ENCODE measurements around the gene KCNQ1.

The KCNQ1 gene

DNA sequence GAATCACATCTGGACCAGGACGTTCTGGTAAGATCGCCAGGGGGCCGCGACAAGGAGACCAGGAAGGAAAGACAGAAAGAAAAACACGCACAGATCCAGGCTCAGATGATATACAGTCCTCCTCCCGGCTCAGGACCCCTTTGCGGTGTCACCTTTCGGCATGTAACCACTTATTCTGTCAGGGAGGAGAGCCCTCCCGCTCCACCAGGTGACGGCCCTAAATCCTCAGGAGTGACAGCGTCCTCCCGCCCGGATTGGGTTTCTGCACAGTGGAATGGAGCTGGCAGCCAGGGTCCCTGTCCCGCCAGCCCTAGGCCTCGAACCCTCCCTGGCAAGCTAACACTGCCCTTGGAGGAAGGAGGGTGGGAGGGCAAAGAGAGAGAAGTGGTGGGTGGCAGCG is 279.3 kb downstream of the KCNQ1 start:
- no peak for DNase-seq

DNA sequence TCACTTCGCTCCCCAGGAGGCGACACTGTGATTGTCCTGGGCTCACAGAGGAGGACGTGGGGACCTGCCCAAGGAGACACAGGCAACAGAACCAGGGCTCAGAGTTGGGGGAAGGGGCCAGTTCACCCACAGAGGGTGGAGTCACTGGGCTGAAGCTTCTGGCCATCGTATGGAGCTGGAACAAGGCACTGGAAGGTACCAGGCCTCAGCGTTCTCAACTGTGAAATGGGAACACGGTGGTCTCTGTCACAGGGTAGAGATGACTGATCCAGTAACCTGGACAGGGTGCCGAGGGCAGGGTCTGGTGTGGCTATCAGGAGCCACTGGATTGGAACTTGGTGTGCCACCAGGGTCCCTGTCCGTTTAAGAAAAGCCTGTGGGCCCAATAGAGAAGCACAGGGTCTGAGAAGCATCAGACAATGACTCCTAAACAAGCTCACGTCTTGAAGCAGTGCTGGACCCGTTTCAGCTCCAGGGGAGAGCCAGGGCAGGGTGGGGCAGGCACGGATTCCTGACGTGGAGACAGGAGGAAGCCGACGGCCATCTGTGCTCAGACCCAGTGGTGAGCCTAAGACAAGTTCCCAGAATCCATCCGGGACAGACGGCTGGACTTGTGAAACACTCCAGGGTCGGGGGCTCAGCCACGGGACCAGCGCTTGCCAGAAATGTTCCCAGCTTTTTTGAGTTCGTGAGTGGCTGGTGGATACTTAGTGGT is 280.0 kb downstream of the KCNQ1 start:
- no peak for DNase-seq

DNA sequence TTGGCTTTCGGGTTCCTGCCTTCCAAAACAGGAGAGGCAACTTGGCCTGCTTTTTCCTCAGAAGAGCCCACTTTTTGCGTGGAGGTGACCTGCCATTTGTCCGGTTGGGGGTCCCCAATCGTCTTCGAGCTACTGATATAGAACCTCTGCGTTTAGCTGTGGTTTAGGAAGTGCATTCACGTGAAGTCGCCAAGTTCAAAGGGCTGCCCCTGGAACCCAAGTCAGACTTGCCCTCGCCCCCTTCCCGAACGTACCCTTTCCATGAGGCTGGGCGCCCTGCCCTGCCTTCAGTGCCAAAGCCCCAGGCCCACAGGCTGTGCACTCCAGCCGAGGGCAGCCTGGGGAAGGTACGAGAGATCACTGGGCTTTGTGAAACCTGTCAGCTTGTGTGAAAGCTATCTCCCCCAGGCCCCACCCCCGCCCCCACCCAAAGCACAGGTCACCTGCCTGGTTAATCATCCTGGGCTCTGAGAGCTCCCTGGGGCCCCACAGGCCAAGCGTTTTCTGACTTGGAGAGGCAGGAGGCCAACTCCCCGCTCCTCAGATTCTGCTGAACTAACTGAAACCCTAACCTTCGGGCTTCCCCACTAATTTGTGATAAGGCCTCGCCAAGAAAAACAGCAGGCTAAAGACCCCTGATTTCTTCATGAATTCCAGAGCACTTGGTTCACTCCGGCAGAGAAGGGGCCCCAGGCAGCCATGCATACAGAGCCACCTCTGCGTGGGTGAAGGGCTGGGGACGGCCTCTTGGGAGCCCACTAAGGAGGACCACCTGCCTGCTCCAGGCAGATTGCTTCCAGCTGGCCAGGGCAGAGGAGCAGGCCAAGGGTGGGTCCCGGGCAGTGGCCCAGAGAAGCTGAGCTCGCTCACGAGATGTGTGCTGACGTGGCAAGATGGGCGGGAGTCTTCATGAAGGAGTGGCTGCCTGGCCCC is 280.8 kb downstream of the KCNQ1 start:
- DNase-seq: no peak

DNA sequence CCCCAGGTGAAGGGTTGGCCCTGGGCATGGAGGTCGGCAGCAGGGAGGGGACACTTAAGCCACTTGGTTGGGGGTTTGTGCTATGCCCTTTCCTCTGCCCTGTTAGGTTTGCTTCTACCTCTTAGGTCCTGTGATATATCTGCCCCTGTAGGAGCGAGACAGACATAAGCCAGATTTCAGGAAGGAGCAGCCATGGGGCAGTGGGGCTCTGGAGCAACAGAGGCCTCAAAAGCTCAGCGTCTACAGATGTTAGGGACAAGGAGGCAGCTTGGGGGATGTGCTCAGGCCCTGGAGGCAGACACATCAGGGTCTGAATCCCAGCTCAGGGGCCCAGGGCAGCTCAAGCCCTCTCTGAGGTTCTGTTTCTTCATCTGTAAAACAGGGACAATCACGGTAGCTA is 282.2 kb downstream of the KCNQ1 start:
- DNase-seq: no peak

DNA sequence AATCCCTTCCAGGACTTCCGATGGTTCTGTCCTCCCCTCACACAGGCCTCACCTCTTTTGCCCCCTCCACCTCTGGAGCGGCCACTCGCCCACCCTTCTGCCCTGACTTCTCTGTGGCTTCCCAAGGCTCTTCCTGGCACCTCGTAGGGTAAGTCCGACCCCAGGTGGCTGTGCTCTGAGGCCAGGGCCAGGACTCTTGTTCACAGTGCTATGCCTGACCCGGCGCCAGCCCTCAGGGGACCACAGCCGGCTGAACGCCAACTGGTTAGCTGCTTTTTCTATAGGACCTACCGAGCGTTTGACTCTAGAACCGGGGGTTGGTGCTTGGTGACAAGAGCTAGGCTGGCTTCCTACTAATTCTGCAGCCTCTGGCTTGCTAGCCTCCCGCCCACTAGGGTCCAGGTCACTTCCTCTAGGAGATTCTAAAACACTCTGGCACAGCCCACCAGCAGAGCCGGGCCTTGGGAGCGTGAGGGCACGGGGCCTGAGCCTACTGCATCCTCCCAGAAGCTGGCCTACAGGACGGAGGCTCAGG is 283.4 kb downstream of the KCNQ1 start:
- DNase-seq: no peak

DNA sequence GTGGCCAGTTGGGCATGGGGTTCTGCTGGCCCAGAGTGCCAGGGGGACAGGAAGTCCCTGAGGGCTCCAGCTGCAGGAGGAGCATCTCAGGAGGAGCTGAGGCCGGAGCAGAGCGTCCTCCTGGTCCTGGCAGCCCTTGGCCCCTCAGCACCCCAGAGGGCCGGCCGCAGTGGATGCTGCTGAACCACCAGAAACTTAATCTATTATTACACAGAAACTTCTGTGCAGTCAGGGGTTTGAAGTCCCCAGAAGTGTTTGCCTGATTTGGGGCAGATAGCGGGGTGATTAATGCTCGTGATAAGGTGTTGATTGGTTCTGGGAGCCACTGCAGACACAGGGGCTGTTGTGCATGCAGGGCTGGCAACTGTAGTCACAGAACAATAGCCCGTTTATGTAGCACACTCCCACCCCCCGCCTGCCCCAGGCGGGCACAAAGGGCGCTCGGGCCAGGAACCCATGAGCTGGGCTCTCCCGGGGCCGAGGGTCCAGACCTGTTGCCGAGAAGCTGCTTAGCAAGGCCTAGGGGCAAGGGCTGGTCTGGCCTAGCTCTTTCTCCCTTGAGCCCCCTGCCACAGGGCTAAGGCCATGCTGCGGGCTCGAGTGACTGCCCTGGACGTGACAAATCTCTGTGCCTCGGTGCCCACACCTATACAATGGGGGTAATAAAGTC is 284.0 kb downstream of the KCNQ1 start:
- DNase-seq: no peak

DNA sequence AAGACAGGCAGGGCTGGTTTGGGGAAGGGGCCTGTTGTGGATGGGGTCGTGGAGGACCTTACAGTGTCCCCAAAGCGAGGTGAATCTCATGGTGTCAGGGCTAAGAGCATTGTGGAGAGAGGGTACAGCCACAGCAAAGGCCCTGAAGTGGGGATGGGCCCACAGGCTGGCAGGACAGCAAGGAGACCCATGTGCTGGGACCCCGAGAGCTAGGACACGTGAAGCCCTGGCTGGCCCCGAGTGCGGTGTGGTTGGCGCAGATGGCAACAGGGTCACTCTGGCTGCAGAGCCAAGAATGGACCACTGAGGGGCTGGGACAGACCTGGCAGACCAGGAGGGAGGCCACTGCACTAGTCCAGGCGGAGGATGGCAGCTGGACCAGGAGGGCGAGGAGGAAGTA is 285.0 kb downstream of the KCNQ1 start:
- no peak for DNase-seq

DNA sequence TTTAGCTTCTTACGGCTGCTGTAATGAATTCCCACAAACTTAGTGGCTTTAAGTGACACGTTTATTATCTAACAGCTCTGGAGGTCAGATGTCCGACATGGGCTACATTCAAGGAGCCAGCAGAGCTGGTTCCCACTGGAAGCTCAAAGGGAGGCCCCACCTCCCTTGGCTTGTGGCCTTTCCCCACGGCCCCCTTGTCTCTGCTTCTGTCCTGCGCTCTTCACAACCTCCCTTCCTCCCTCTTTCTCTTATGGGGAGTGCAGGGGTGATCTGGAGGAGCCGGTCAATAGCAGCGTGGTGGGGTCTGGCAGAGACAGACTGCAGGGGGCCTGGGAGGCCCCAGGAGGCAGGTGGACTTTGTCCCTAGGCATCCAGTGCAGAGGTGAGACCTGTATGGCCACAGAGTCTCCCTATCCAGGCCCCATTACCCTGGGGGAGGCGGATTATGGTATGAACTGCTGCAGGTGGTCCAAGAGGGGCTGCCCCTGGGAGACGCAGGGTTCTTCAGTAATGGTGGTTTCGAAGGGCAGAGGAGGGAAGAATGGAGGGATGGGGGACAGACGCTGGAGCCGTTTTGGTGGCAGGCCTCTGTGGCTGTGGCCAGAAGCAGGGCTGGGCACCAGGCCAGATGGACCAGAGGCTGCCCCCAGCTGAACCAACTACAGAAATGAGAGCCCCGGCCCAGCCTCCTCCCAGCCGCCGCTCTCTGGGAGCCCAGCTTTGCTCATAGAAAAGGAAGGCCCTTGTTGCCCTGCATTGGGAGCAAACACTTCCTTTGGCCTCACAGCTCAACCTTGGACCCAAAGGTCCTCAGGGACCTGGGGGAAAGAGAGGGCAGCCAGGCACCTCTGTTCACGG is 285.7 kb downstream of the KCNQ1 start:
- DNase-seq: no peak

DNA sequence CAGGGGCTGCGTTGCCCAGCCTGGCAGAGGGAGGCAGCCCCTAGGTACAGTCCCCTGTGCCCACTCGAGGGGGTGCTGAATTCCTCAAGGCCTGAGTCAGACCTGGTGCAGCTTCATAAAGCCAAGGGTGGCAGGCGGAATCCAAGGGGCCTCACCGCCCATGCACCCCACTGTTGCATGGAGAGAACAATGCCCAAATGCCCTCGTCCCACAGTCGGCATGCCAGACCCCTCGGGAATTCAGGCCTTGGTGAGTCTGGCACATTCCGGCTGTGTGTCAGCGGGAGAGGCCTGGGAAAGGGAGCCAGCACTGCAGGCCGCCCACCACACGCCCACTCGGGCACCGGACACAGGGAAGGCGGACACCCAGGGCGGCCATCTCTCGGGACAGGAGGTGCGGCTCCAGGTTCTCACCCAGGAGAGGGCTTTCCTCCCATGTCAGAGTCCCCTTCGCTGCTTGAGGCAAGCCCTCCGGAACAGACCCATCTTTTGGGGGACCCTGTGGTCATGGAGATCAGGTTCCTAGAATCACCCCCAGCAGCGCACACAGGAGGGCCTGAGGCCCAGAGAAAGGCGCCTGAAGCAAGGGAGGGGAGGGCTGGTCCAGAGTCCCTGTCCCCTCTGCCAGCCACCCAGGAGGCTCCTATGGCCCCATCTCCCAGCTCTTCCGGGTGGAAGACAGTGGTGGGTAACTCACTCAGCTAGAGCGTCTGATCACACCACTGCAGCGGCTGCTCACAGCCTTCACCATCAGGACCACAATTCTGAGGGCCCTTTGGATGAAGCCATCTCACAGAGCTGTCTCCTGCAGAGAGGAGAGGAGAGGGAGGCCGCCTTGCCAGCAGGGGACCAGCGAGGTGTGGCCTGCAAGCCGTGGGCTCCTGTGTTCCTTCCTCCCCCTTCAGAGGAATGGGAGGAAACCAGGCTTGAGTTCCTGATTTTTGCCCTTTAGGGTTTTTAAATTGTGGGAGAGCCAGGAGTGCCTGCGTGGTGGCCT is 286.6 kb downstream of the KCNQ1 start:
- DNase-seq: no peak

DNA sequence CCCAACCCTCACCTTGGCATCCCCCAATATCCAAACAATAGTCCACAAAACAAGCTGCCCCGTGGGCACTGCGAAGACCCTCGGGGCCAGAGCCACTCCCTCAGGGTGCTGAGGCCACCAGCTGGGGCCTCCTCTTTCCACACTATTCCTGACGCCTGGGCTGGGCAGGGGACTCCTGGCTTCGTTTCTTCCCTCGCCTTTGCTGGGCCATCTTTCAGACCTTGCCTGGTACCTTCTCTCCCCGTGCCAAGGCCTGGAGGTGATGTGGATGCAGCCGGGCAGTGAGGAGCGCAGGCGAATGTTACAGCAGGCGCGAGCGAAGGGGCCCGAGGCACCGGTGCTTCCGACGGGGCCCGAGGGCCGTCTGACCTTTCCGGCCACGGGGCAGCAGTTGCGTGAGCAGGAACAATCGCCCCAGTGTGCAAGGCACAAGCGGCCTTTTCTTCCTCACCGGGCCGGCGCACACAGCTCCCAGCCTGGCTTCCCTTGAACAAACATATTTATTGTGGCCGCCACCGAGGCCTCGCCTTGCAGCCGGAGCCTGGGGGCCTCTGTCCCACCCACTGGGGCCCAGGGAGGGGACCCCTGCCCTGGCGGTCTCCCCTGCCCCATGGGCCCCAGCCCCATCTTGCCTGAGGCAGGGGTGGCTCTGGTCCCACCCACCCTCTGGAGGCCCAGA is 287.6 kb downstream of the KCNQ1 start:
- DNase-seq: no peak

DNA sequence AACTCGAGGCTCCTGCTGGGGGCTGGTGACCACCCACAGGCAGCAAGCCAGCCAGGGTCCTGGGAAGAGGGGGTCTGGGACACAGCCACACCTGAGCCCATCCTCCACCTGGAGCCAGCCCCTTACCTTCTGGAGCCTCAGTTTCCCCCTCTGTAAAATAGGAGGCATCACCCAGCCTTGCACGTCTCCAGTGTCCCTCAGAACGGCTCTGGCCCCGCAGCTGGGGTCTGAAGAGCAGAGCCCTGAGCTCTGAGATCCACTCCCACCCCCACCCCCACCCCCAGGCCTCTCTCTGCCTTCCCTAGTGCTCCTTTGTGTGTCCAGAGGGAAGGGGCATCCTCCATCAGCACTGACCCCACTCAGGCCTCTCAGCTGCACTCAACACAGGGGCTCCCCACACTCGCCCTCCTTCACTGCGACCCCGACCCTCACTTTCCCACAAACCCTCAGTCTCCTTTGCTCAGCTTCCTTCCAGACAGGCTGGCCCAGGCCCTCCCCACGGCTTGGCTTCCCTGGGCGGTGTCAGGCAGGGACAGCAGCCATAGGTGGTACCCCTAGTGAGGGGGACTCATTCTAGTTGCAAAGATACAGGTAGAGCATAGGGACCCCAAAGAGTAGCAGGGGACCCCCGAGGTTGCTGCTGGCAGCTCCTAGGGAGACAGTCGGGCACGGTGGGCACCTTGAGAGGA is 288.3 kb downstream of the KCNQ1 start:
- DNase-seq: no peak

DNA sequence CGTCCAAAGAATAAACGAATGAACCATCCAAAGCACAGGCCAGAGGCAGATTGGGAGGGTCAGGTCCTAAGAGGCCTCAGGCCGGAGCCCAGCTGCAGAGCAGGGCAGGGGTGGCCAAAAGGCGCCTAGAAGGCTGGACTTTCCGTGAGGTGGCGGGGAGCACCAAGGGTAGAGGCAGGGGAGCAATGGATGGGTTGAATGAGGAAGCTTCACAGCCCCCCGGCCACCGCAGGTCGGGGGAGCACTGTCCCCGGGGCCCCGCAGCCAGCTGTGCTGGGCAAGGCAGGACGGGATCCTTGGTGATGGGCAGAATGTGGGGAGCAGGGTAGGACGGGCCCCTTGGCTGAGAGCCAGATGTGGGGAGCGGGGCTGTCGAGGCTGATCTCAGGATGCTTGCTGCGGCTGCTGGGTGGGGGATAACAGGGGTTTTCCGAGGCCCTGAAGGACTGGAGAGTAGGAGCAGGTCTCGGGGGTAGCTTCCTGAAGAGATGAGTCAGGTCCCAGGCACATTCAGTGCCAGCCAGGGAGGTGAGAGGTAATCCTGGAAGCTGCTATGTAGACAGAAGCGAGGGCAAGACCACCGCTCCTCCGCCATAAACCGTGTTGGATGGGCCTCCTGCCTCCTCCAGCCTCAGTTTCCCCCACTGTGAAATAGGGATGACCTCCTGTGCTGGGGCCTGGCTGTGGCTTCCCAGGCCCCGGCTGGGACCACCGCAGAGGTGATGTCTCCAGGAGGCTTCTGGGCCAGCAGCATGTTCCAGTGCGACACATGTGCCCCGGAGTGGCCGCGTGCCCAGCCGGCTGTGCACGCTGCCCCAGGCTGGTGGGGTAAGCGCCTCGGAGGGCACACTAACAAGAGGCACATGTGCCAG is 289.6 kb downstream of the KCNQ1 start:
- DNase-seq: no peak

DNA sequence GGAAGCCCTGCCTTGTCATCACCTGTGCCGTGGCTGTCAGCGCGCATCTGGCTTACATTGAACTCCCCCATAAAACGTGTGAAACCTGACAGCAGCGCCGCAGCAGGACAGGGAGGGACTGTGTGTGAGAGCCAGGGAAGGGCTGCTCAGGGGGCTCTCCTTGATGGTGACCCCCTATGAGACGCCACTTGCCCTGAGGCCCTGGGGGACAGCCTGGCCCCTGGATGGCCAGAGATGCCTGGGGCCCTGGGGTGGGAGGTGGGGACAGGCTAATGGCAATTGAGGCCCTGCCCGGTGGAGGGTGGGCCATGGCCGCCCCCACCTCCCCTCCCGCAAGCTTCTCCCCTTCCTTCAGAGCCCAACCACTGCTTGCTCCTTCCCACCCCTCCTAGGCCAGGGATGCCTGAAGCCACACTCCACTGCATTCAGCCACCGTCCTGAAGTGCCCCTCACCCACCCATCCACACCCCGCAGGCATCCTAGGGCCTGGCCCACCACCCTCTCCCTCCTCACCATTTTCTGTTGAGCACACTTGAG is 290.3 kb downstream of the KCNQ1 start:
- no peak for DNase-seq

DNA sequence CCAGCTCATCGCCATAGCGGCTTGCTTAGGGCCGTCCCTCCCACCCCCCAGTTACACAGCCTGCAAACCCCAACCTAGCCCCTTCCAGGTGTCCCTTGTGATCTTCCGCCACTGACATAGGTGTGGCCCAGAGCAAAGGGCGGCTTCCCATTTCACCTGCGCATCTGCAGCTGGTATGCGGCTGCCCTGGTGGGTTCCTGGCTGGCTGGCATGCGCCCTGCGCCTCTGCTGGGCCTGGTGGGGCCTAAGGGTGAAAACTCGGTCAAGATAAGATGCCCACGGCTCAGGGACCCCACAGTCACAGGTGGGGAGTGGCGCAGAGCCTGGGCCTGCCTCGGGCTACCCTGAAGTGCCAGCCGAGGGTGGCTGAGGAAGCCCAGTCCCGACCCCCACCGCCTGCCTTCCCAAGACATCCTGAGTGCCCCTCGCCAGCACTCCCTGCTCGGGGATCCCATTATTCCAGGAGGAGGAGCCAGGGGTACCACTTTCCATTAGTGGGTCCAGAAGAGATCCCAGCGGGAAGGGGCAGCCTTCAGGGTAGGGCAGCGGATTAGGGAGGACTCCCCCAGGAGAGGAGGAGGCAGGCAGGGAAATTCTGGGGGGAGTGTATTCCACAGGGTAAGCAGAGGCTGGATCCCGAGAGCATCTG is 291.9 kb downstream of the KCNQ1 start:
- no peak for DNase-seq

DNA sequence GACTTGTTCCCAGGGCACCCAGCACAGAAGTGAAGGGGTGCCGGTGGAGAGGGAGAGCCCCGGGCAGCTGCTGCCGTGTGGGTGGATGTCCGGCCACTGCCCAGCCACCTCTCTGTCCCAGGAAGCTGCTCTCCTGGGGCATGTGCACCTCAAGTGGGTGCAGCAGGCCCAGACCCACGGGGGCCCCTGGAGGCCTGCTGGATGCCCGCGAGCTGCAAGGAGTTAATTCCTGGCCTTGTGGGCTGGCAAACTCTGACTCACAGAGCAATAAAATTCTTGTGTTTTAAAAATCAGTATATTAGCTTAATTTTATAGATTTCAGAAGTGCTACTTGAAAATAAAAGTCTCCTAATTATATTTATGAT is 292.4 kb downstream of the KCNQ1 start:
- DNase-seq: no peak

DNA sequence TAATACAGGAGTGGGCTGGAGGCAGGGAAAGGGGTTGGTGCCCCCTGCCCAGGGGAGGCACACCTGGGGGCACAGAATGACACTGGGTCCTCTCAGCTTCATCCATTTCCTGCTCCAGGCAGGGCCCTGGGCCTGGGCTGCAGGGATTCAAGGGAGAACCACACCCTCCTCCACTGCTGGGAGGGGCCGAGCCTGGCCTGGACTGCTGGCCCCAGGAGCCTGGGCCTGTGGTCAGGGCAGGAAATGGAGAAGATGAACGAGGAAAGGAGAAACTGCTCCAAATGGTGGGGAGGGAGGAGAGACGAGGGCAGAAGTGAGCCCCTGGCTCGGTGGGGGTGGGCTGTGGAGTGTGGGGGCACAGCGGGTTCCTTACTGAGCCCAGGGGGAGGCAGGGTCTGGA is 293.1 kb downstream of the KCNQ1 start:
- no peak for DNase-seq

DNA sequence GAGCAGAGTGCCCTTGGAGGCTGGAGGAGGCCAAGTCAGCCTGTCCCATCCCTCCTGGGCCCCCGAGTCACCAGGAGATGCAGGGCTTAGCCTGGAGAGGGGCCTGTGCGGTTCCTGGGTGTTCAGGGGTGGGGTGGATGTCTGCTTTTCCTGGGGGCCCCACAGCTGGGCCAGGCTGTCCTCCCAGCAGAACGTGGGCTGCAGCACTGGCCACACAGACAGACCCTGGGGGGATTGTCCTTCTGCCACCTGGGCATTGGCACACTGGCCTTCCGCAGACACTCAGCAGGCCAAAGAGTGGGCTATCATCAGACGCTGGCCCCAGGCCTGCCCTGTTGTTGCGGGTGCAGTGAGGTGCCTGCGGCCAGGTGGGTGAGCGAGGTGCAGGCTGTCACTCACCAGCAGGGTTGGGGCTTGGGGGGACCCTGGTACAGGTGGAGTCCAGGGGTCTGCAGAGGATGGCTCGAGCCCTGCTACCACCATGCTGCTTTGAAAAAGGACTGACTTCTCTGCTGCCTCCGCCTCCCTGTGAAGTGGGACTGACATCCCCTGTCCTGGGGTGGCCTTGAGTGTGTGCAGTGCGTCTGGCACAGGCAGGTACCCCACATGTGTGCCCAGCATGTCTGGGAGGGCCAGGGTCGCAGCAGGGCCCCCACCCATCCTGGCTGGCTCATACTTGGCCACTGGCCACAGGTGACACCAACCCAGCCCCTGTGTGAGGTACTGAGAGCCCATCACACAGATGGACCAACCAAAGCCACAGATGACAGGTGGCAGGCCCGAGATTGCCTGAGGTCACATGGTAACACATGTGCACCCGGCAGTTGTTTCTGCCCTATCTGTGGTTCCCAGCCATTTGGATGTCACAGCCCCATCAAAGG is 294.0 kb downstream of the KCNQ1 start:
- no peak for DNase-seq

All from T-helper 1 cell (primary cell).